ENCODE measurements around the gene RELB. TPM values are rescaled to one million over a fixed set of nuclear protein-coding genes. Genes with fewer than 3 reads are reported as not detected.

Gene RELB
- total and polyA plus RNA-seq, 2 of the 4 experiments (the other 2 are of a cell fraction) = 5.0 to 17.2 TPM

- no peak for DNase-seq
- CTCF ChIA-PET = no interaction called here
Observed at GRCh38 chr19:45069056-45069455, 67.8 kb downstream of the RELB start.

More at GRCh38 chr19:45069056-45069455, 67.8 kb downstream of the RELB start:
- Histone ChIP-seq H3K9ac (ENCODE audit: low read depth, low read length) (no peak overlapping the region), H3K14ac (replicated peaks; ENCODE audit: low read depth, low read length) (no peak overlapping the region), H3K56ac (ENCODE audit: extremely low read depth, insufficient read depth, low read length) (no peak overlapping the region), H4K5ac (ENCODE audit: low read depth, low read length) (no peak overlapping the region), H2AK9ac (replicated peaks; ENCODE audit: low read depth, low read length, poor library complexity) (no peak overlapping the region), H3K4me2 (ENCODE audit: low read depth, low read length) (no peak overlapping the region), H3K27ac (ENCODE audit: insufficient read depth, low read length) (no peak overlapping the region), H4K20me1 (ENCODE audit: insufficient read depth, low read length) (no peaks in the 10 kb centered on the region), H2AK5ac (ENCODE audit: low read depth, low read length) (no peak overlapping the region), H3K4ac (ENCODE audit: low read depth, low read length) (no peak overlapping the region), H2BK120ac (ENCODE audit: low read depth, low read length) (no peak overlapping the region), H2BK15ac (ENCODE audit: low read depth, low read length) (no peak overlapping the region), H2BK20ac (ENCODE audit: low read depth, low read length) (no peak overlapping the region), H3K9me1 (ENCODE audit: insufficient read depth, low read length) (no peaks in the 10 kb centered on the region), H3K9me3 (ENCODE audit: control insufficient read depth, insufficient read depth, low read length) (no peaks in the 10 kb centered on the region), H3K4me1 (ENCODE audit: control insufficient read depth, insufficient read depth, low read length) (no peaks in the 10 kb centered on the region), H4K8ac (ENCODE audit: low read depth in 2 of 2, low read length in 2 of 2) (no peak overlapping the region), H3K36me3 (ENCODE audit: control insufficient read depth, insufficient read depth, low read length) (peaks cover 60% of the 10 kb centered on the region), H3K23ac (ENCODE audit: low read depth, low read length) (no peak overlapping the region), H3K18ac (ENCODE audit: low read depth, low read length) (no peak overlapping the region), H2BK5ac (ENCODE audit: low read depth, low read length, poor library complexity, severe bottlenecking) (no peak overlapping the region), H3K79me1 (ENCODE audit: low read depth in 1 of 2, low read length in 2 of 2) (peaks cover 4 to 15% of the 10 kb centered on the region in 2 experiments; a peak in 3 of 4 replicates), H4K91ac (ENCODE audit: insufficient read depth, low read depth, low read length) (no peak overlapping the region), H3K4me3 (ENCODE audit: insufficient read depth, low read depth, low read length) (no peak overlapping the region), H2AFZ (replicated peaks; ENCODE audit: low read length, poor library complexity) (no peak overlapping the region), H3K27me3 (ENCODE audit: control insufficient read depth, insufficient read depth, low read length) (no peaks in the 10 kb centered on the region)
- no peak for TF ChIP-seq ELK1 (IDR thresholded peaks at IDR 0.05; ENCODE audit: borderline replicate concordance, low read depth, low read length)
- TF ChIP-seq USF2 (IDR thresholded peaks at IDR 0.05; ENCODE audit: low read depth, low read length) = no peak
- TF ChIP-seq CHD1 (IDR thresholded peaks at IDR 0.05; ENCODE audit: low read depth, low read length) = no peak
- TF ChIP-seq POLR2A (IDR thresholded peaks at IDR 0.05; ENCODE audit: low read depth, low read length) = no peak
- TF ChIP-seq CEBPB (IDR thresholded peaks at IDR 0.05; ENCODE audit: low read depth, low read length) = no peak
- no peak for TF ChIP-seq MAZ (IDR thresholded peaks at IDR 0.05; ENCODE audit: borderline replicate concordance, low read depth, low read length)
- TF ChIP-seq MAFK (IDR thresholded peaks at IDR 0.05; ENCODE audit: low read depth, low read length) = no peak
- TF ChIP-seq RCOR1 (IDR thresholded peaks at IDR 0.05; ENCODE audit: insufficient replicate concordance, low read length) = no peak
- TF ChIP-seq RAD21 (IDR thresholded peaks at IDR 0.05; ENCODE audit: low read length) = no peak
- TF ChIP-seq NFE2L2 (IDR thresholded peaks at IDR 0.05; ENCODE audit: low read depth, low read length) = no peak
- TF ChIP-seq SMC3 (IDR thresholded peaks at IDR 0.05; ENCODE audit: low read depth, low read length) = no peak
- TF ChIP-seq RFX5 (IDR thresholded peaks at IDR 0.05; ENCODE audit: low read depth, low read length) = no peak
- no peak for TF ChIP-seq BHLHE40 (IDR thresholded peaks at IDR 0.05; ENCODE audit: low read depth, low read length)
- TF ChIP-seq MXI1 (IDR thresholded peaks at IDR 0.05; ENCODE audit: borderline replicate concordance, low read depth, low read length) = no peak
- no peak for TF ChIP-seq CTCF (conservative IDR thresholded peaks at IDR 0.05; ENCODE audit: low read depth, low read length)
- no peak for TF ChIP-seq FOS (IDR thresholded peaks at IDR 0.05; ENCODE audit: low read depth, low read length)
- peak; percentile 65 for ATAC-seq (ENCODE audit: low read depth)
- in situ Hi-C loops (cut with MboI; ENCODE audit: low sequenced_read_pairs) = no loop called here
- POLR2A ChIA-PET (ENCODE audit: unreplicated experiment) = no interaction called here
- WGBS, 2 experiments (ENCODE audit: extremely low coverage in 2 of 2, insufficient read length in 1 of 2) = 100% methylated on average over 1 of the region's 13 CpGs; no CpG with 5 or more reads in 1 of the 2 experiments
- no TSS peak for BruUV-seq (replicated peaks)
- intact Hi-C loops (cut with micrococcal nuclease) = no loop called here
- dilution Hi-C loops (cut with HindIII; ENCODE audit: low sequenced_read_pairs, unreplicated experiment) = no loop called here

Measured in IMR-90 (cell line).